H1 (cell line): ENCODE measurements around the gene SMIM24. TPM values are rescaled to one million over a fixed set of nuclear protein-coding genes. Genes with fewer than 3 reads are reported as not detected.

Source experiments
- ATF2 ChIP-seq: IDR thresholded peaks from 2 replicates; pipeline ENCODE4 v1.6.1; 2012; ENCODE audit warnings: low read length, inconsistent platforms
- BRCA1 ChIP-seq: IDR thresholded peaks from 2 replicates; pipeline ENCODE4 v1.6.1; 2012; ENCODE audit warnings: low read depth, low read length, improper control_type of control experiment
- E2F6 ChIP-seq: IDR thresholded peaks from 2 replicates; pipeline ENCODE4 v1.6.1; 2012; ENCODE audit warnings: inconsistent platforms
- HDAC2 ChIP-seq, 2 experiments: fragments of 300-600 bp in 1 of 2; sonication (generic) in 1 of 2; IDR thresholded peaks; 2 replicates each; pipeline ENCODE4 v1.6.1; 2011 to 2012; ENCODE audit warnings: low read depth in 2 of 2, low read length in 2 of 2, mild to moderate bottlenecking in 2 of 2, moderate library complexity in 2 of 2, borderline replicate concordance in 1 of 2, inconsistent platforms in 1 of 2
- KDM1A ChIP-seq: fragments of 200-600, 300-600 bp; sonication (generic); IDR thresholded peaks from 2 replicates; pipeline ENCODE4 v1.7.1; 2016; ENCODE audit warnings: mild to moderate bottlenecking, low read length, borderline replicate concordance
- SRF ChIP-seq: IDR thresholded peaks from 2 replicates; pipeline ENCODE4 v1.6.1; 2011; ENCODE audit warnings: mild to moderate bottlenecking, low read depth, low read length, moderate library complexity
- SUZ12 ChIP-seq: fragments of 200-600 bp; sonication (generic); IDR thresholded peaks from 2 replicates; pipeline ENCODE4 v1.6.1; 2012; ENCODE audit warnings: mild to moderate bottlenecking, inconsistent platforms, low read length, moderate library complexity, mixed read lengths
- ZNF274 ChIP-seq: IDR thresholded peaks from 2 replicates; pipeline ENCODE4 v1.7.0; 2012; ENCODE audit warnings: low read length, borderline replicate concordance; ENCODE audit errors: extremely low read depth
- polyA plus RNA-seq, 7 experiments: library from polyadenylated mRNA; depleted of rRNA in 3 of 7; stranded (reverse) in 5 of 7; unstranded in 2 of 7; fragments of >200 nt in 5 of 7; fragments of 200-250 nt in 2 of 7; gene quantifications; 1 replicate in 5 of 7; 2 replicates in 1 of 7; 4 replicates in 1 of 7; pipeline versions ENCODE4 v1.2.1 to v1.2.3, GENCODE V29; 2011 to 2013; ENCODE audit warnings: missing spikeins in 2 of 7, mixed read lengths in 2 of 7
- total RNA-seq: library from RNA; stranded (reverse); fragmentation: NEBNext Ultra II Directional; extraction: Animal tissue kit (Norgen Biotek cat#: 25700); gene quantifications from 2 replicates; pipeline ENCODE4 v1.2.1, GENCODE V29; 2021
- TF ChIP-seq, protein P1 (sequence below), 3 experiments: IDR thresholded peaks; 1 replicate in 2 of 3; 2 replicates in 1 of 3; pipeline versions ENCODE4 v1.5.1 to v1.6.1; 2011; ENCODE audit warnings: low read length in 3 of 3, mild to moderate bottlenecking in 3 of 3, inconsistent platforms in 2 of 3, low read depth in 1 of 3, moderate library complexity in 1 of 3; ENCODE audit not compliant: insufficient read depth in 1 of 3; ENCODE audit errors: control extremely low read depth in 1 of 3

SMIM24 gene
- total and polyA plus RNA-seq, 2 of the 8 experiments (the other 6 are each of a cell fraction or from before 2014, with no cell fraction given), result 3.8 to 4.5 TPM

GRCh38 chr19:3471954-3472655, 8.2 kb downstream of the SMIM24 start (continued):
- TF ChIP-seq ATF2 (no peak), E2F6 (no peak), SUZ12 (no peak), HDAC2 (IDR thresholded peaks at IDR 0.05; ENCODE audit: borderline replicate concordance in 1 of 2, low read depth in 2 of 2, low read length in 2 of 2) (no peak), SRF (no peak), BRCA1 (no peak), ZNF274 (no peak), KDM1A (no peak)
- TF ChIP-seq, protein P1, sequence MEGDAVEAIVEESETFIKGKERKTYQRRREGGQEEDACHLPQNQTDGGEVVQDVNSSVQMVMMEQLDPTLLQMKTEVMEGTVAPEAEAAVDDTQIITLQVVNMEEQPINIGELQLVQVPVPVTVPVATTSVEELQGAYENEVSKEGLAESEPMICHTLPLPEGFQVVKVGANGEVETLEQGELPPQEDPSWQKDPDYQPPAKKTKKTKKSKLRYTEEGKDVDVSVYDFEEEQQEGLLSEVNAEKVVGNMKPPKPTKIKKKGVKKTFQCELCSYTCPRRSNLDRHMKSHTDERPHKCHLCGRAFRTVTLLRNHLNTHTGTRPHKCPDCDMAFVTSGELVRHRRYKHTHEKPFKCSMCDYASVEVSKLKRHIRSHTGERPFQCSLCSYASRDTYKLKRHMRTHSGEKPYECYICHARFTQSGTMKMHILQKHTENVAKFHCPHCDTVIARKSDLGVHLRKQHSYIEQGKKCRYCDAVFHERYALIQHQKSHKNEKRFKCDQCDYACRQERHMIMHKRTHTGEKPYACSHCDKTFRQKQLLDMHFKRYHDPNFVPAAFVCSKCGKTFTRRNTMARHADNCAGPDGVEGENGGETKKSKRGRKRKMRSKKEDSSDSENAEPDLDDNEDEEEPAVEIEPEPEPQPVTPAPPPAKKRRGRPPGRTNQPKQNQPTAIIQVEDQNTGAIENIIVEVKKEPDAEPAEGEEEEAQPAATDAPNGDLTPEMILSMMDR (IDR thresholded peaks at IDR 0.05; ENCODE audit: control extremely low read depth in 1 of 3, insufficient read depth in 1 of 3, low read depth in 1 of 3, low read length in 3 of 3), result peak; percentile 75 to 85 (median 82)
- TF ChIP-seq, all 59 proteins: peak for 3
